ENCODE data around the gene PDCD1LG2. TPM values are rescaled to one million over a fixed set of nuclear protein-coding genes. Genes with fewer than 3 reads are reported as not detected.

The PDCD1LG2 gene
- total RNA-seq, 1 experiment from 2014 or later = not detected

DNA sequence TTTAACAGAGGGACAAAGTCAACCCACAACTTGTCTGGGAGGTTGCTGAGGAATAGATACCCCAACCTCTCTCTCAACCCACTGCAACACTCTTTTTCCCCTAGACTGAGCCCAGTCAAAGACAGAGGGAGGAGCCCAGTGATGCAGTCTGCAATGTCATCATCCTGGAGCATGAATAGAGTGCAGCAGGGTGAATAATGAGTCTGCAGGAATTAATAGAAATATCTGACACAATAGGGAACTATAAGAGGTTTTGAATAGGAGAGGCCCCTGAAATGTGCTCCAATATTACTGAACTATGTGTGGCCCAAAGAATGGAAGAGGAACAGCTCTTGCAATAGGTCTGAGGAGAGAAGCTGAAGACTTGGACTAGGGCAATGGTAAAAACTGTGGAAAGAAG is 59.1 kb downstream of the PDCD1LG2 start:
- H3K9me3 ChIP-seq (ENCODE audit: control insufficient read depth, low read depth, low read length) = no peaks in the 10 kb centered on the region
- no peak overlapping the region for H3K14ac ChIP-seq (ENCODE audit: insufficient read depth, low read length)
- no peak overlapping the region for H3K23ac ChIP-seq (ENCODE audit: insufficient read length, low read depth, low read length)
- Mint-ChIP-seq H3K27me3 (ENCODE audit: low read depth) (peaks cover 4% of the 10 kb centered on the region), H3K9me3 (no peaks in the 10 kb centered on the region), H3K27ac (no peak overlapping the region), H3K36me3 (ENCODE audit: insufficient read depth in 1 of 3, low read depth in 3 of 3) (no peaks in the 10 kb centered on the region), H3K4me1 (peaks cover 4 to 7% of the 10 kb centered on the region in 2 experiments; a peak in 3 of 4 replicates), H3K4me3 (no peak overlapping the region)
- no peaks in the 10 kb centered on the region for H4K20me1 ChIP-seq (ENCODE audit: control insufficient read depth, insufficient read depth, insufficient read length)
- H3K27me3 ChIP-seq (ENCODE audit: insufficient read depth, low read length) = no peaks in the 10 kb centered on the region
- no peak overlapping the region for H3K56ac ChIP-seq (ENCODE audit: insufficient read length, low read depth, low read length)
- H3K18ac ChIP-seq (ENCODE audit: insufficient read length, low read depth, low read length) = no peak overlapping the region
- no peak overlapping the region for H2BK20ac ChIP-seq (ENCODE audit: low read depth, low read length, poor library complexity, severe bottlenecking)
- no peak overlapping the region for H2BK120ac ChIP-seq (ENCODE audit: low read depth, low read length, poor library complexity, severe bottlenecking)
- no peaks in the 10 kb centered on the region for H3K4me1 ChIP-seq (ENCODE audit: insufficient read depth, low read length)
- no peak overlapping the region for H2AFZ ChIP-seq (ENCODE audit: low read length)
- H4K8ac ChIP-seq (replicated peaks; ENCODE audit: insufficient read length, low read depth, low read length) = no peak overlapping the region
- H4K5ac ChIP-seq (ENCODE audit: insufficient read length, low read depth, low read length) = no peak overlapping the region
- no peaks in the 10 kb centered on the region for H3K79me1 ChIP-seq (ENCODE audit: insufficient read depth, low read depth, low read length, poor library complexity, severe bottlenecking)
- H3K9ac ChIP-seq (ENCODE audit: extremely low read depth, insufficient read length, low read length) = no peak overlapping the region
- no peak overlapping the region for H3K4ac ChIP-seq (ENCODE audit: low read depth, low read length)
- TF ChIP-seq, protein P1, sequence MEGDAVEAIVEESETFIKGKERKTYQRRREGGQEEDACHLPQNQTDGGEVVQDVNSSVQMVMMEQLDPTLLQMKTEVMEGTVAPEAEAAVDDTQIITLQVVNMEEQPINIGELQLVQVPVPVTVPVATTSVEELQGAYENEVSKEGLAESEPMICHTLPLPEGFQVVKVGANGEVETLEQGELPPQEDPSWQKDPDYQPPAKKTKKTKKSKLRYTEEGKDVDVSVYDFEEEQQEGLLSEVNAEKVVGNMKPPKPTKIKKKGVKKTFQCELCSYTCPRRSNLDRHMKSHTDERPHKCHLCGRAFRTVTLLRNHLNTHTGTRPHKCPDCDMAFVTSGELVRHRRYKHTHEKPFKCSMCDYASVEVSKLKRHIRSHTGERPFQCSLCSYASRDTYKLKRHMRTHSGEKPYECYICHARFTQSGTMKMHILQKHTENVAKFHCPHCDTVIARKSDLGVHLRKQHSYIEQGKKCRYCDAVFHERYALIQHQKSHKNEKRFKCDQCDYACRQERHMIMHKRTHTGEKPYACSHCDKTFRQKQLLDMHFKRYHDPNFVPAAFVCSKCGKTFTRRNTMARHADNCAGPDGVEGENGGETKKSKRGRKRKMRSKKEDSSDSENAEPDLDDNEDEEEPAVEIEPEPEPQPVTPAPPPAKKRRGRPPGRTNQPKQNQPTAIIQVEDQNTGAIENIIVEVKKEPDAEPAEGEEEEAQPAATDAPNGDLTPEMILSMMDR (conservative IDR thresholded peaks at IDR 0.05) = no peak
- H4K91ac ChIP-seq (ENCODE audit: insufficient read length, low read depth, low read length) = no peak overlapping the region
- H2BK15ac ChIP-seq (ENCODE audit: low read depth, low read length) = no peak overlapping the region
- no peak overlapping the region for H3K4me2 ChIP-seq (ENCODE audit: insufficient read depth, insufficient read length, low read length)
- no peaks in the 10 kb centered on the region for H3K23me2 ChIP-seq (ENCODE audit: insufficient read length, low read depth, low read length, poor library complexity, severe bottlenecking)
- H3K79me2 ChIP-seq (ENCODE audit: insufficient read depth, low read length) = no peaks in the 10 kb centered on the region
- no peak overlapping the region for H2BK12ac ChIP-seq (ENCODE audit: insufficient read length, low read depth, low read length)
- H3K27ac ChIP-seq (ENCODE audit: insufficient read length, low read depth, low read length) = no peak overlapping the region
- H3T11ph ChIP-seq (ENCODE audit: low read length) = no peak overlapping the region
- no peak overlapping the region for H2BK5ac ChIP-seq (ENCODE audit: insufficient read length, low read length)
- DNase-seq = no peak
- H2AK5ac ChIP-seq (ENCODE audit: insufficient read length, low read length) = no peak overlapping the region
